ENCODE measurements around the gene LBHD2.

The LBHD2 gene

GRCh38 chr14:103134919-103135318, 50.9 kb downstream of the LBHD2 start:
- DNase-seq = no peak

- no peak for DNase-seq
Measured at GRCh38 chr14:103135333-103136260, 51.6 kb downstream of the LBHD2 start.

GRCh38 chr14:103136388-103137271, 52.6 kb downstream of the LBHD2 start:
- no peak for DNase-seq

- no peak for DNase-seq
Measured at GRCh38 chr14:103137689-103138300, 53.8 kb downstream of the LBHD2 start.

GRCh38 chr14:103138301-103139131, 54.5 kb downstream of the LBHD2 start:
- DNase-seq = no peak

- no peak for DNase-seq
Measured at GRCh38 chr14:103139132-103140025, 55.4 kb downstream of the LBHD2 start.

Data from NCI-H1694 treated with DMSO at 0.1 percent for 48 hours (cell line).